GM21360 (cell line): ENCODE measurements around the gene PROCA1.
"Not testable (repeated sequence)": the region's sequence is repeated elsewhere in the genome, so short reads cannot be mapped to it uniquely, and the experiment has no call there.

Experiments
- ATAC-seq: cut with Tn5 transposase; IDR thresholded peaks from one replicate; pipeline ENCODE4 v1.9.1; 2021; ENCODE audit warnings: mild to moderate bottlenecking, moderate library complexity; ENCODE audit not compliant: unreplicated experiment

PROCA1 gene

DNA sequence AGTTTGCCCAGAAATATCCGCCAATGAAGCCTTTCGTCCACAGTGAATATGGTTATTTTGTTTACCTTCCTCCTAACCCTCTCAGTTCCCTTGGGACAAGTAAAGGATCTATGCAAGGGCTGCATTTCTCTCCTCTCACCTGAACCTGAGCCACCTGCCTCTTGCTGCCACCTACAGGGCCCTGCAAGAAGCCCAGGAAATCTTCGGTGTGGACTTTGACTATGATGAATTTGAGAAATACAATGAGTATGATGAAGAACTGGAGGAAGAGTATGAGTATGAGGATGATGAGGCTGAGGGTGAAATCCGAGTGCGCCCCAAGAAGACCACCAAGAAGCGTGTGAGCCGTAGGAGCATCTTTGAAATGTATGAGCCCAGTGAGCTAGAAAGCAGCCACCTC lies 35.7 kb downstream of the PROCA1 start:
- no peak for ATAC-seq

DNA sequence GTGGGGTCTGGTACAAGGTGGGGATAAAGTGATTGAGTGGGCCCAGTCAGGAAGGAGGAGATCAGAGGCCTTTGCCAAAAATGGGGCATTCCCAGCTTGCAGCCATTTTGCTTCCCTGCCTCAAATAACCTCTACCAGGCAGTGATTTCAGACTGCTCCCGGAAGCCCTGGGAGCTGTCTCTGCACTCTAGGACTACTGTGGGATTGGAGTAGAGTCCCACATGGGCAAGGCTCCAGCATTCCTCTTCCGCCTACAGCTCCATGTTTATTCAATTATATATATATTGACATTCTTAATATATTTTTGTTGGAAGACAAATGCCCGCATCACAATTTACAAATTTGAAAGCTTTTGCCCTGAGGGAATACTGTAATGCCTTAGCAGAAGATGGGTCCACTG lies 36.2 kb downstream of the PROCA1 start:
- ATAC-seq = no peak

DNA sequence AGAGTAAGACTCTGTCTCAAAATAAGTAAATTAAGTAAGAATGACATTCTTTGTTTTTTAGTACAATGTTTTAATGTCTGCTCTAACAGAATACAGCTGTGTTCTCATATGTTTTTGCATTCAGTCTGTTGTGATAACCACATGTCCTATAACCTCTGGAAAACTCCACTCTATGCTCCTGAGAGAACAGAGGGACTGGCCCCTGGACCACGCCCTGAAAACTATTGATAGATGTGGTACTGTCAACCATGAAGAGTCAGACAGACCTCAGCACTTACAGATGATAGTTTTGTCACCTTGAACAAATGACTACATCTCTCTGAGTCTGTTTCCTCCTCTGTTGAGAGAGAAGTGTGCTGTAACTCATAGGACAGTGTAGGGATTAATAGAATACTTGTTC lies 41.8 kb downstream of the PROCA1 start:
- no peak for ATAC-seq

DNA sequence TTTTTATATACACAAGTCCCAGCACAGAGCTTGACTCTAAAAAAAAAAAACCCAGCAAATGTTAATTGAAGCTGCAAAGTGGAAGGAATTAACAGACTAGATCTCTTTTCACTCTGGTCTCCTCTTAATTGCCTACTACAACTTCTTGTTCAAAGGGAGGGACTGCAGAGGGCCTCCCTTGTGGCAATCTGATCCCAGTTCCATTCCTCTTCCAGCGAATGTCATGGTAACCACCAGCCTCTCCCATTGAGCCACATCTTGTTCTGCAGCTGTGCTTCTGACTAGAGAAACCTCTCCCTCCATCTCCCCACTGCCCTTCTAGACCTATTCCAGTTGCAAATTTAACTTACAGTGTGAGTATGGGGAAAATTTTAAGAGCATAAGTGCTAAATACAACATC lies 43.8 kb downstream of the PROCA1 start:
- ATAC-seq = no peak

DNA sequence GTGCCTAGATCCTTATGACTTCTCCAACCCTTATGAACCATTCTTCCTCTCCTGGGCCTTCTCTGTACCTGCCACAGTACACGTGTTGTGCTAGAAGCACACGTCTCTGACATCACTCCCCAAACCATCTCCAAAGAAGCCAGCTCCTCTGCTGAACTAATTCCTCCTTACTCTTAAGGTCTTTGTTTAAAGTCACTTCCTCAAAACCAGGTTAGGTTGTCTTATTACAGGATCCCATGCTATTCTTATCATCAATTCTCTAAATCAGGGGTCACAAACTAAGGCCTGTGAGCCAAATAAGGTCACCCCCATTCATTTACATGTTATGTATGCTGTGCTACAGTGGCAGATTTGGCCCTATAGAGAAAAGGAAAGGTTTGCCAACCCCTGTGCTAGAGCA lies 45.7 kb downstream of the PROCA1 start:
- no peak for ATAC-seq

DNA sequence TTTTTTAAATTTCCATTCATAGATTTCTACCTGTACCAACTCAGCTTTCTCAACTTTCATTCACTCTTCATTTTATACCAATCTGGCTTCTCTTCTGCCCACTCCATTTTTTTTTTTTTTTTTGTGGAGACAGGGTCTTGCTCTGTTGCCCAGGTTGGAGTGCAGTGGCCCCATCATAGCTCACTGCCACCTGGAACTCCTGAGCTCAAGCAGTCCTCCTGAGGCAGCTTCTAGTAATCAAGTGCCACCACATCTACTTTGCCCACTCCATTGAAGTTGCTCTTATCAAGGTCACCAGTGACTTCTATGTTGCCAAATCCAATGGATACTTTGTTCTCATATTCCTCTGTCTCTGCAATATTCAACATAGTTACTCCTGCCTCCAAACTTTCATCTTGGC lies 48.0 kb downstream of the PROCA1 start:
- ATAC-seq = no peak

DNA sequence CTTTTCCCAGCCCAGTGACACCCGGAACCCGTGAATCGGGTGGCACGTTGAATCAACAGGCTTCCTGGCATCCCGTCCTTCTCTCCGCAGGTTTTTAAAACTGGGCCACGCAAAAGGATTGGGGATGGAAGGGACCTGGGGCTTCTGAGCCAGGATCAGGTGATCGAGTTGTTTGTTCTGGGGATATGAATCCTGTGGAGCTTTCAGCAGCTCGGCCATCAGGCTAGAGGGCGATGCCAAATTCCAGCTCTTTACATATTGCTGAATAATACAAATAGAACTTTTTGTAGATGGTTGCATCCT lies 49.2 kb downstream of the PROCA1 start:
- ATAC-seq = no peak

DNA sequence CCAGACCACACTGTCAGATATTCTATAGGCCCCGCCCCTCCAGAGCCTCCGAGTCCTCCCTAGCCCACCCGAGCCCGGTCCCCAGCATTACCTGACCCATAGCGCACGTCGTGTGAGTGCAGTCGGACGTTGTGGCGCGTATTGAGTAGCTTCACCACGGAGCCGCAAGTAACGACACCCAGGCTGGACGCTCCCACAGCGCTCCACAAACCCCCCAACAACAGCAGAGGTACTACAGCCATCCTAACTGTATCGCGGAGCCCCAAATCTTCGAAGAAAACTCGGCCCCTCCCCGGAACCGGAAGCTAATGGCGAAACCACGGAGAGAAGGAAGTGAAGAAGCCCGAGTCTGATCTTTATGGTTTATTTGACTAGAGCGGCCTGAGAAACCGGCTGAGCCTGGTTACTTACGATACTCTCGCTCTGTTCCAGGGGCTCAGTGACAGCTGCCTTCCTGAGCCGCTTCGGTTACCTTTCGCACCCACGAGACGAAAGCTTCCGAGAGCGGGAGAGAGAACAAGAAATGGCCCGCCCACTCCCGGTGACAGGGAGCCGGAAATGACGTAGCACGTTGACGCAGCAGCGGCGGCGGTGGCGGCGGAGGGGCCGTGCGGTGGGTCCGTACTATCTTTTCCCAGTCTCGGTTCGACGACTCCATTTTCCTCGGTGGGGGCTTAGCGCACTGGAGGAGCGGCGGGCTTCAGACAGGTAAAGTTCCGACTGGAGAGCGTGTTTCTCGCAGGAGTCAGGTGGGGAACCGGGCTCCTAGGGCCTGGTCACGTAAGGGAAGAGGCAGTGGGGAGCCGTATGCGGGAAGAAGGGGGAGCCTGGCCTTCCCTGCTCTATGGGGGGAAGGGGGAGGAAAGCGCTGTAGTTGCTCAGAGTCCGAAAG lies 49.8 kb downstream of the PROCA1 start, which contains the start of the genes SDF2 and SUPT6H:
Gene SDF2 (minus strand): TSS at position 272 of the 892 bp plus-strand sequence. CDS start 30 bp downstream, at position 242.
Gene SUPT6H (plus strand): TSS at position 571 of the 892 bp plus-strand sequence. CDS start 11,197 bp downstream, outside the sequence.
- peak; percentile 80 for ATAC-seq

DNA sequence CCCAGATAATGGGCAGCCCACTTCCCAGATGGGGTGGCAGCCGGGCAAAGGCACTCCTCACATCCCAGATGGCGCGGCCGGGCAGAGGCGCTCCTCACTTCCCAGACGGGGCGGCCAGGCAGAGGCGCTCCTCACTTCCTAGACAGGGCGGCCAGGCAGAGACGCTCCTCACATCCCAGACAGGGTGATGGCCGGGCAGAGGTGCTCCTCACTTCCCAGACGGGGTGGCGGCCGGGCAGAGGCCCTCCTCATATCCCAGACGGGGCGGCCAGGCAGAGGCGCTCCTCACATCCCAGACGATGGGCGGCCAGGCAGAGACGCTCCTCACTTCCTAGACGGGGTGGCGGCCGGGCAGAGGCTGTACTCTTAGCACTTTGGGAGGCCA lies 52.2 kb downstream of the PROCA1 start:
- ATAC-seq = not testable (repeated sequence)

DNA sequence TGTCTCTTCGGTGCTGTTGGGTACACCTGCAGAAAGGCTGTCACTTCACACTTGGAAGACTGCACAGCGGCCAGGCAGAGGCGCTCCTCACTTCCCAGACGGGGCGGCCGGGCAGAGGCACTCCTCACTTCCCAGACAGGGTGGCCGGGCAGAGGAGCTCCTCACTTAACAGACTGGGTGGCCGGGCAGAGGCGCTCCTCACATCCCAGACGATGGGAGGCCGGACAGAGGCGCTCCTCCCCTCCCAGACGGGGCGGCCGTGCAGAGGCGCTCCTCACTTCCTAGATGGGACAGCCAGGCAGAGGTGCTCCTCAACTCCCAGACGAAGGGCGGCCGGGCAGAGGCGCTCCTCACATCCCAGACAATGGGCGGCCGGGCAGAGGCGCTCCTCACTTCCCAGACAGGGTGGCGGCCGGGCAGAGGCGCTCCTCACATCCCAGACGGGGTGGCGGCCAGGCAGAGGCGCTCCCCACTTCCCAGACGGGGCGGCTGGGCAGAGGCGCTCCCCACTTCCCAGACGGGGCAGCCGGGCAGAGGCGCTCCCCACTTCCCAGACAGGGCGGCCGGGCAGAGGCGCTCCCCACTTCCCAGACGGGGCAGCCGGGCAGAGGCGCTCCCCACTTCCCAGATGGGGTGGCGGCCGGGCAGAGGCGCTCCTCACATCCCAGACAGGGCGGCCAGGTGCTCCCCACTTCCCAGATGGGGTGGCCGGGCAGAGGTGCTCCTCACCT lies 52.8 kb downstream of the PROCA1 start:
- ATAC-seq = not testable (repeated sequence)

DNA sequence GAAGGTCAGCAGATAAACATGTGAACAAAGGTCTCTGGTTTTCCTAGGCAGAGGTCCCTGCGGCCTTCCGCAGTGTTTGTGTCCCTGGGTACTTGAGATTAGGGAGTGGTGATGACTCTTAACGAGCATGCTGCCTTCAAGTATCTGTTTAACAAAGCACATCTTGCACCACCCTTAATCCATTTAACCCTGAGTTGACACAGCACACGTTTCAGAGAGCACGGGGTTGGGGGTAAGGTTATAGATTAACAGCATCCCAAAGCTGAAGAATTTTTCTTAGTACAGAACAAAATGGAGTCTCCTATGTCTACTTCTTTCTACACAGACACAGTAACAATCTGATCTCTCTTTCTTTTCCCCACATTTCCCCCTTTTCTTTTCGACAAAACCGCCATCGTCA lies 53.3 kb downstream of the PROCA1 start:
- not testable (repeated sequence) for ATAC-seq

DNA sequence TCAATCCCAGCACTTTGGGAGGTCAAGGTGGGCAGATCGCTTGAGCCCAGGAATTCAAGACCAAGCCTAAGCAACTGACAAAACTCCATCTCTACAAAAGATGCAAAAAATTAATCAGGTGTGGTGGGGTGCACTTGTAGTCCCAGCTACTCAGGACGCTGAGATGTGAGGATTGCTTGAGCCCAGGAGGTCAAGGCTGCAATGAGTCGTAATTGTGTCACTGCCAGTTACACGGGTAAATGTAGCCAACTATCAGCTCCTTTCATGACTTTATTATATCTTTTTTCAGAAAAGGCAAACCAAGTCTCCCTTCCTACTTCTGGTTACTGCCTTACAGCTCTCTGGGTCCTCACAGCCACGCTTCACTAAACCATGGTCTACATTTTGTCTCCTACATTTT lies 53.9 kb downstream of the PROCA1 start:
- ATAC-seq = no peak

DNA sequence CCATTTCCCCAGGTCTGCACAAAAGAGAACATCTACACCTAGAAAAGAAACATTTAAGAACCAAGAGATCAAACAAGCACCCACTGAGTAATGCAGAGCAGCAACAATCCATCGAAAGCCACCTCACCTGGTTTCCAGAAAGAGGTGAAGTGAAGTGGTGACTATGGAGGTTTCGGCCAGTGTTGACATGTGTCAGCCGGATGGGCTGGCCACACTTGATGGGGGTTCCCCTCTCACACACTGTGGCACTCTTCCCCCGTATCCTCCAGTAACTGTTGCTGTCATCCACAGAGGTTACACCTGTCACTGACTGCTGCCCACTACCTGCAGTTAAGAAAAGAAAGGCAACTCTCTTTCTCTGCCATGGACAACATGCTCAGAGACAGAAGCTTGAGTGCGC lies 56.5 kb downstream of the PROCA1 start:
- no peak for ATAC-seq
